GM10248 (cell line): Measurements from ENCODE around the gene LYRM4.

Experiments
- CTCF ChIA-PET: fragments of 300-600 bp; sonication (Branson Sonifier 250); formaldehyde crosslinking; extraction: SDS; loops from one replicate; lab custom pipeline; 2021; ENCODE audit warnings: antibody characterized with exemption; lab: Yijun Ruan, JAX
- POLR2A ChIA-PET: fragments of 350-650 bp; sonication (Branson Sonifier 250); formaldehyde crosslinking; extraction: SDS; loops from one replicate; lab custom pipeline; 2020; ENCODE audit warnings: antibody characterized with exemption; lab: Yijun Ruan, JAX
- DNase-seq: peaks from one replicate; pipeline ENCODE4 v3.0.0; 2012; ENCODE audit errors: extremely low spot score
- TF ChIP-seq, protein P1 (sequence below): IDR thresholded peaks from 2 replicates; pipeline ENCODE4 v1.5.1; 2012; ENCODE audit warnings: mild to moderate bottlenecking, low read depth; ENCODE audit errors: extremely low read depth, missing control alignments, control extremely low read depth

LYRM4 gene

DNA sequence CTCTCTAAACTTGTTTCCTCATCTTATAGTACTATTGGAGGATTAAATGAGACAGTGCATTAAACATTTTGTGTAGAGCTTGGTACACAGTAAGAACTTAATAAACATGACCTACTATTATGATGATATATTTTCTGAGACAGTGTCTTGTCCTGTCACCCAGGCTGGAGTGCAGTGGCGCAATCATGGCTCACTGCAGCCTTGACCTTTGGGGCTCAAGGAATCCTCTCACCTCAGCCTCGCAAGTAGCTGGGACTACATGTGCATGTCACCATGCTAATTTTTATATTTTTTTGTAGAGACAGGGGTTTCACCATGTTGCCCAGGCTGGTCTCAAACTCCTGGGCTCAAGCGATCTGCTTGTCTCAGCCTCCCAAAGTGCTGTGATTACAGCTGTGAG is 72.1 kb downstream of the LYRM4 start:
- TF ChIP-seq, protein P1, sequence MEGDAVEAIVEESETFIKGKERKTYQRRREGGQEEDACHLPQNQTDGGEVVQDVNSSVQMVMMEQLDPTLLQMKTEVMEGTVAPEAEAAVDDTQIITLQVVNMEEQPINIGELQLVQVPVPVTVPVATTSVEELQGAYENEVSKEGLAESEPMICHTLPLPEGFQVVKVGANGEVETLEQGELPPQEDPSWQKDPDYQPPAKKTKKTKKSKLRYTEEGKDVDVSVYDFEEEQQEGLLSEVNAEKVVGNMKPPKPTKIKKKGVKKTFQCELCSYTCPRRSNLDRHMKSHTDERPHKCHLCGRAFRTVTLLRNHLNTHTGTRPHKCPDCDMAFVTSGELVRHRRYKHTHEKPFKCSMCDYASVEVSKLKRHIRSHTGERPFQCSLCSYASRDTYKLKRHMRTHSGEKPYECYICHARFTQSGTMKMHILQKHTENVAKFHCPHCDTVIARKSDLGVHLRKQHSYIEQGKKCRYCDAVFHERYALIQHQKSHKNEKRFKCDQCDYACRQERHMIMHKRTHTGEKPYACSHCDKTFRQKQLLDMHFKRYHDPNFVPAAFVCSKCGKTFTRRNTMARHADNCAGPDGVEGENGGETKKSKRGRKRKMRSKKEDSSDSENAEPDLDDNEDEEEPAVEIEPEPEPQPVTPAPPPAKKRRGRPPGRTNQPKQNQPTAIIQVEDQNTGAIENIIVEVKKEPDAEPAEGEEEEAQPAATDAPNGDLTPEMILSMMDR = no peak
- POLR2A ChIA-PET = no interaction called here
- CTCF ChIA-PET = interaction anchor here (1.1 to 2.0 kb wide), 4 partner anchors 9 to 114 kb away, joined by 3 to 13 read pairs (median 4); no protein-coding TSS in a partner anchor
- DNase-seq = no peak

DNA sequence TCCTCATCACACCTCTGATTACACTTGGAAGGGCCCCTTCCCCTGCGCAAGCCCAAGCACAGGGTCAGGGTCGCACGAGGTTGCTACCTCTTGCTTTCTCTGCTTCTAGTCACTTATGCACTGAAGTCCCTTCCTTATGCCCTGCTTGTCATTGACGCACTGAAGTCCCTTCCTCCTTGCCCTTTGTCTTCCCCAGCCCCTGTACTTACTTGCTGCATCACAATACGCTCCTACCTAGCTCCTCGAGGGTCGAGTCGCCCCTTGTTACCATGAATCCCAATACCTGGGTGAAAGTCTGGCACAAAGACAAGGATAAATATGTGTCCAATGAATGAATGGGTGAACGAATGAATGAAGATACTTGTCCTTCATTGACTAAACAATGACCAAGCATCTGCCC is 75.9 kb downstream of the LYRM4 start:
- ChIA-PET CTCF (interaction anchor here (1.4 to 4.9 kb wide), 5 partner anchors 8 to 185 kb away, joined by 3 to 20 read pairs (median 5); no protein-coding TSS in a partner anchor), POLR2A (no interaction called here)
- TF ChIP-seq, protein P1 = no peak
- DNase-seq = no peak

DNA sequence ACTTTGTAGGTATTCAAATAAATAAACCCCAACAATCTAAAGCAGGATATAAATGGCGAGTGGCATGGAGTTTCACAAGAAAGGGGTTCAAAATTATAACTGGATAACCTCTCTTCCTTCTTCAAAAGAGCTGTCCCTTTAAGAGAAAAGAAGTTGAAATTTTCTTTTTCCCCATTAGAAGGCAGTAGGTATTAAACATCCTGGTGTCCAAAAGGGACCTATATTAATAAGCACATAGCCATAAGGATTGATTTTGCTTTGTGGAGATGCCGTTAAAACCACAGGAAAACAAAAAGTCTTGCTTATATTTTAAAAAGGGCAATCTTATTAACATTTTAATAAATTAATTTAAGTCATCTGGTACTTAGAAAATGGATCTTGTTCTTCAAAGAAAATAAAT is 76.5 kb downstream of the LYRM4 start:
- POLR2A ChIA-PET = no interaction called here
- CTCF ChIA-PET = interaction anchor here (1.7 to 4.9 kb wide), 4 partner anchors 11 to 186 kb away, joined by 3 to 20 read pairs (median 5); no protein-coding TSS in a partner anchor
- TF ChIP-seq, protein P1 = no peak
- no peak for DNase-seq

DNA sequence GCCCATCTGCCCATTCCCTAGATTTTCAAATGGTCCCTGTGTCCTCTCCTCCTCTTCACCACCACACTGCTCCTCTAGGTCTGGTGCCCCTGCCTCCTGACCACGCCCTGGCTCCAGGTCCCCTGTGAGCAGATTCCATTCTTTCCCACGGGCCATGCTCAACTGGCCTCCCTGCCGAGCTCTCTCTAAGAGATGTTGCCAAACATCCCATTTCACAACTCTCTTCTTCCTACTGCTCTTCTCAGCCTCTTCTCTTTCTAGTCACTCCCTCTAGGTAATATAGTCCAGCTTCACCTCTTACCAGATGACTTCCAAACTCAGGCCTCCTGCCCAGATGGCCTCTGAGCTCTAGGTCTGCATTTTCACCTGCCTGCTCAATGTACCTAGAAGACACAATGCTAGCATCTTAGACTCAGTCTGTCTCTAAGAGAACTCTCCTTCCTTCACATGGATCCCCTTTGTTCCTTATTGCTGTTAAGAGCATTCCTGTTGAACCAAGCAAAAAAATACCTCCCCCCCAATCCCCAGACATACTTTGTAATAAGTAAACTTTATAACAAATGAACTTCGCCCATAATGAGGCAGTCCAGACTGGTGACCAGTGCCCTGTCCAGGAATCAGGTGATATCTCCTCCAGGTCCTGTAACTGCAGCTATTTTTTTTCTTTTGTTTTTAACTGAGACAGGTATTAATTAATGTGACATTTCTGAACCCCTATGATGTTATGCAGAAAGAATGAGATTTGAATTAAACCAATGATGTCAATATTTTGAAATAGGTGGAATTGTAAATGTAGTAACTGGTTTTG is 79.0 kb downstream of the LYRM4 start:
- ChIA-PET CTCF (interaction anchor here (1.2 to 4.9 kb wide), 3 partner anchors 8 to 38 kb away, joined by 3 to 20 read pairs (median 4); no protein-coding TSS in a partner anchor), POLR2A (no interaction called here)
- DNase-seq = no peak
- TF ChIP-seq, protein P1 = no peak

DNA sequence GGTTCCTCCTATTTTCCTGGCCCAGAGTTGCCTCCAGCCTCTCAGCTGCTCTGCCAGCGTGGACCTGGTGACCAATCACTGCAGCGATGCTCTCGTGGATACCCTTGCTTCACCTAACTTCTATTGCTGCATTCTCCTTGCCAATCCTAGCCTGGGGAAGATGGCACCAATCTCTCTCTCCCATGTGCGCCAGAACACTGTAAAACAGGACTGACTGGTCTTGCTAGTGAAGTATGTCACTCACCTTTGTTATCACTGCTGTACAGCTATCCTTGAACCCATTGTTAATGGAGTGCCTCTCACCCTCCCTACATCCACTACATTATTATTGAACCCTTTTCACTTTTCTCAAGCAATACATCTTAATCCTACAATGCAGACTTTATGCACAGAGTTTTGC is 80.1 kb downstream of the LYRM4 start:
- ChIA-PET POLR2A (no interaction called here), CTCF (interaction anchor here (0.7 to 2.3 kb wide), 7 partner anchors 8 to 37 kb away, joined by 3 to 13 read pairs (median 5); no protein-coding TSS in a partner anchor)
- DNase-seq = no peak
- TF ChIP-seq, protein P1 = no peak

DNA sequence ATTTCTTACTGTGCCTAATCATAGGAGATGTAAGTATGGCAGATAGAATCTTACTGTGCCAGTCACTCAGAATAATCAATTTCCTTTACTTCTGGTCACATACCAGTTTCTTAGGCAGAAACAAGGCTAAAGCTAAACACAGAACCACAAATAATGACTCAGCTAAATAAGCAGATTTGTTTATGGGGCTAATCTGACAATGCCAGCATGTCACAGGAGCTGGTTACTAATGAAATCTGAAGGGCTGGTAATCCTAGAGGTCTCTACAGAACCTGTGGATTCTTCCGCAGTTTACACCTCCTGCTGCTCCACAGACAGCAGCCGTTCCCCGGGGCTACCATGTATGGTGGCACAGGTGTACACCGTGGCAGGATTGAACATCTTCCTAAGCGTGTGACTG is 80.8 kb downstream of the LYRM4 start:
- TF ChIP-seq, protein P1 = no peak
- CTCF ChIA-PET = interaction anchor here (0.9 to 2.3 kb wide), 6 partner anchors 9 to 36 kb away, joined by 3 to 13 read pairs (median 6); no protein-coding TSS in a partner anchor
- no peak for DNase-seq
- POLR2A ChIA-PET = no interaction called here
